GM18505 (cell line): ENCODE results near the gene B3GALT4.
A peak's percentile ranks its signal among the peaks of the same experiment; 100 is the strongest.
"Not testable (repeated sequence)": the region's sequence is repeated elsewhere in the genome, so short reads cannot be mapped to it uniquely, and the experiment has no call there.

Experiments
- ATAC-seq: cut with Tn5 transposase; IDR thresholded peaks from one replicate; pipeline ENCODE4 v1.9.1; 2021; ENCODE audit not compliant: unreplicated experiment
- POLR2A ChIP-seq: IDR thresholded peaks from 4 replicates; pipeline ENCODE4 v1.6.1; 2011; ENCODE audit warnings: borderline replicate concordance; ENCODE audit not compliant: insufficient read depth, insufficient read length; ENCODE audit errors: extremely low read depth

B3GALT4 gene

GRCh38 chr6:33251395-33252012 is 25.4 kb upstream of the B3GALT4 start:
- ATAC-seq, result no peak
- no peak for TF ChIP-seq POLR2A

- no peak for ATAC-seq
- TF ChIP-seq POLR2A, result no peak
Observed at GRCh38 chr6:33252759-33253158, 24.2 kb upstream of the B3GALT4 start.

- TF ChIP-seq POLR2A, result no peak
- ATAC-seq, result no peak
Observed at GRCh38 chr6:33254591-33254990, 22.3 kb upstream of the B3GALT4 start.

- ATAC-seq, result no peak
- no peak for TF ChIP-seq POLR2A
Observed at GRCh38 chr6:33259032-33259431, 17.9 kb upstream of the B3GALT4 start.

- ATAC-seq, result not testable (repeated sequence)
Observed at GRCh38 chr6:33262490-33262889, 14.4 kb upstream of the B3GALT4 start.

- TF ChIP-seq POLR2A, result no peak
- ATAC-seq, result no peak
Observed at GRCh38 chr6:33264015-33264414, 12.9 kb upstream of the B3GALT4 start.

GRCh38 chr6:33271117-33271467 is 5.8 kb upstream of the B3GALT4 start:
- ATAC-seq, result no peak
- TF ChIP-seq POLR2A, result no peak

GRCh38 chr6:33271468-33272274 is 5.3 kb upstream of the B3GALT4 start, which contains the start of the genes RPS18 and VPS52:
Gene RPS18 (plus strand): TSS chr6:33272075. CDS start chr6:33272120, 45 bp downstream.
Gene VPS52 (minus strand): TSS chr6:33271876. CDS start chr6:33271675, 201 bp downstream.
- ATAC-seq, result peak; percentile 70
- peak; percentile 99 for TF ChIP-seq POLR2A

- no peak for TF ChIP-seq POLR2A
- no peak for ATAC-seq
Observed at GRCh38 chr6:33272275-33273128, 4.4 kb upstream of the B3GALT4 start.

- ATAC-seq, result no peak
- TF ChIP-seq POLR2A, result no peak
Observed at GRCh38 chr6:33273129-33273923, 3.6 kb upstream of the B3GALT4 start.

- peak; percentile 21 for TF ChIP-seq POLR2A
- ATAC-seq, result no peak
Observed at GRCh38 chr6:33273924-33274902, 2.7 kb upstream of the B3GALT4 start.

- ATAC-seq, result not testable (repeated sequence)
Observed at GRCh38 chr6:33275795-33276580, 935 bp upstream of the B3GALT4 start.

GRCh38 chr6:33276581-33276863 is 401 bp upstream of the B3GALT4 start:
- ATAC-seq, result no peak
- no peak for TF ChIP-seq POLR2A
